Stimulated activated CD4-positive, alpha-beta T cell treated with anti-CD3 and anti-CD28 coated beads, TNF-alpha, amount 100 ng/mL, for 24 hours (primary cell): ENCODE results near the gene PRR13.
A peak's percentile ranks its signal among the peaks of the same experiment; 100 is the strongest.
"Not testable (repeated sequence)": the region's sequence is repeated elsewhere in the genome, so short reads cannot be mapped to it uniquely, and the experiment has no call there.

ENCODE experiments used
- DNase-seq, 3 experiments: peaks; one replicate each; pipeline ENCODE4 v3.0.0-alpha.2; 2020; ENCODE audit warnings: low read depth in 3 of 3

PRR13 gene

GRCh38 chr12:53441040-53441833 is at the start of gene PRR13:
PRR13 (plus strand) TSS chr12:53441734; CDS start chr12:53442715, 981 bp downstream.
- DNase-seq = peak; percentile 97 to 99 (median 98)

- DNase-seq = no peak
Observed at GRCh38 chr12:53399896-53400295, 41.6 kb upstream of the PRR13 start.

DNA sequence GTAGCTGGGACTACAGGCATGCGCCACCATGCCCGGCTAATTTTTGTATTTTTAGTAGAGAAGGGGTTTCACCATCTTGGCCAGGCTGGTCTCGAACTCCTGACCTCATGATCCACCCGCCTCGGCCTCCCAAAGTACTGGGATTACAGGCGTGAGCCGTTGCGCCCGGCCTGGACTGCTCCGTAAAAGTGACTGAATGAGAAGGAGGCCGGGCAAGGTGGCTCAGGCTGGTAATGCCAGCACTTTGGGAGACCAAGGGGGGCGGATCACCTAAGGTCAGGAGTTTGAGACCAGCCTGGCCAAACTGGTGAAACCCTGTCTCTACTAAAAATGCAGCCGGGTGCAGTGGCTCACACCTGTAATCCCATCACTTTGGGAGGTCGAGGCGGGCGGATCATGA is 39.2 kb upstream of the PRR13 start:
- DNase-seq = not testable (repeated sequence)

- no peak for DNase-seq
Observed at GRCh38 chr12:53402871-53403270, 38.7 kb upstream of the PRR13 start.

DNA sequence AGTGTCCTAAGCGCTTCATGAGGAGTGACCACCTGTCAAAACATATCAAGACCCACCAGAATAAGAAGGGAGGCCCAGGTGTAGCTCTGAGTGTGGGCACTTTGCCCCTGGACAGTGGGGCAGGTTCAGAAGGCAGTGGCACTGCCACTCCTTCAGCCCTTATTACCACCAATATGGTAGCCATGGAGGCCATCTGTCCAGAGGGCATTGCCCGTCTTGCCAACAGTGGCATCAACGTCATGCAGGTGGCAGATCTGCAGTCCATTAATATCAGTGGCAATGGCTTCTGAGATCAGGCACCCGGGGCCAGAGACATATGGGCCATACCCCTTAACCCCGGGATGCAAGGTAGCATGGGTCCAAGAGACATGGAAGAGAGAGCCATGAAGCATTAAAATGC is 30.6 kb upstream of the PRR13 start:
- no peak for DNase-seq

GRCh38 chr12:53413485-53414204 is 27.9 kb upstream of the PRR13 start:
- DNase-seq = no peak

DNA sequence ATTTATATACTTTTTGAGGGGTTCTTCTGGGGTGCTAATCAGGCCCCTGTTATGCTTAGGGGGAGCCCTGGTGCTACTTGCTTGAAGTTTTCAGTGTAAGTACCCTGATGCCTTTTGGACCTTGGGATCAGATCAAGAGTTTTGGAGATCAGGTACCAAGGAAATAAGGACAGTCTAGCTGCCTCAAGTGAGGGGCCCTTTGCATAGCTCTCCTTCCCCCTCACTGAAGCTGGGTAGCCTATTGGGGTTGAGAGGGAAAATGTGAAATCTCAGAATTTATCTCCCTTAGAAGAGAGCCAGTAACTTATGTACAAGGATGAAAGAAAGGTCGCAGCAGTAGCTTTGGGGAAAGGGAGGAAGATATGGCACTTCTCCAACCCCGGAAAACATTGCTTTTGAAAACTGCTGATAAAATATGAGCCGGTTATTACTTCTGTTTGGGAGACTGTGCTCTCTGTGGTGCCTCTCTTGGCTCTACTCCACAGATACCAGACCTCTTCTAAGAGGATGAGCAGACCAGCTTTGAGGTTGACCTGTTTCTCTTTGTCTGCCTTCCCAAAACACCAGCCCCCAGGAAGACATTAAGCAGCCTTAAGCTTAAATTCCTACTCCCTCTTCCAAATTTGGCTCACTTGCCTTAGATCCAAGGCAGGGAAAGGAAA is 26.6 kb upstream of the PRR13 start:
- no peak for DNase-seq

- not testable (repeated sequence) for DNase-seq
Observed at GRCh38 chr12:53415752-53416389, 25.7 kb upstream of the PRR13 start.

DNA sequence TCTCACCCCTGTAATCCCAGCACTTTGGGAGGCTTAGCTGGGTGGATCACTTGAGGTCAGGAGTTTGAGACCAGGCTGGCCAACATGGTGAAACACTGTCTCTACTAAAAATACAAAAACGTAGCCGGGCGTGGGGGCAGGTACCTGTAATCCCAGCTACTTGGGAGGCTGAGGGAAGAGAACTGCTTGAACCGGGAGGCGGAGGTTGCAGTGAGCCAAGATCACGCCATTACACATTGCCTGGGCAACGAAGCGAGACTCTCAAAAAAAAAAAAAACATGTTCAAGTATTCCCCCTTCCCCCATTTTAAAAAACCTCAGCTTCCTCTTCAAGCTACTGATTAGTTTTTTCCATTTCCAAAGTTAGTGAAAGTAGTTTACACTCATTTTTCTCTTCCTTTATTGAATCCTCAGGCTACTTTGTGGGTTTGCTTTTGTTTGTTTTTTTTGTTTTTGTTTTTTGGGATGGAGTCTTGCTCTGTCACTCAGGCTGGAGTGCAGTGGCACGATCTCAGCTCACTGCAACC is 24.2 kb upstream of the PRR13 start:
- DNase-seq = not testable (repeated sequence)

DNA sequence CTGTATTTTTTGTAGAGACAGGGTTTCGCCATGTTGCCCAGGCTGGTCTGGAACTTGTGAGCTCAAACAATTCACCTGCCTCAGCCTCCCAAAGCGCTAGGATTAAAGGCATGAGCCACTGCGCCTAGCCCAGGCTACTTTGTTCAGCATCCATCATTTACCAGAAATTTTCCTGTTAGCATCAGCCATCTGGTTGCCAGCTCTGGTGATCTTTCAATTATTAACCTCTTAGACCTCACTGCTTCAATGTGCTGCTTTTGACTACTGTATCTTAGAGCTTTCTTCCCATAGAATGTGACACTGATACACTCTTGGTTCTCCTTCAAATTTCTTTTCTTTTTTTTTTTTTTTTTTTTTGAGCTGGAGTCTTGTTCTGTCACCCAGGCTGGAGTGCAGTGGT is 23.3 kb upstream of the PRR13 start:
- DNase-seq = no peak

GRCh38 chr12:53419756-53420155 is 21.8 kb upstream of the PRR13 start:
- DNase-seq = no peak

GRCh38 chr12:53422247-53422646 is 19.3 kb upstream of the PRR13 start:
- not testable (repeated sequence) for DNase-seq

- no peak for DNase-seq
Observed at GRCh38 chr12:53423597-53423996, 17.9 kb upstream of the PRR13 start, which contains the start of gene AMHR2. AMHR2 (plus strand) TSS chr12:53423855; CDS start chr12:53423935, 80 bp downstream.

DNA sequence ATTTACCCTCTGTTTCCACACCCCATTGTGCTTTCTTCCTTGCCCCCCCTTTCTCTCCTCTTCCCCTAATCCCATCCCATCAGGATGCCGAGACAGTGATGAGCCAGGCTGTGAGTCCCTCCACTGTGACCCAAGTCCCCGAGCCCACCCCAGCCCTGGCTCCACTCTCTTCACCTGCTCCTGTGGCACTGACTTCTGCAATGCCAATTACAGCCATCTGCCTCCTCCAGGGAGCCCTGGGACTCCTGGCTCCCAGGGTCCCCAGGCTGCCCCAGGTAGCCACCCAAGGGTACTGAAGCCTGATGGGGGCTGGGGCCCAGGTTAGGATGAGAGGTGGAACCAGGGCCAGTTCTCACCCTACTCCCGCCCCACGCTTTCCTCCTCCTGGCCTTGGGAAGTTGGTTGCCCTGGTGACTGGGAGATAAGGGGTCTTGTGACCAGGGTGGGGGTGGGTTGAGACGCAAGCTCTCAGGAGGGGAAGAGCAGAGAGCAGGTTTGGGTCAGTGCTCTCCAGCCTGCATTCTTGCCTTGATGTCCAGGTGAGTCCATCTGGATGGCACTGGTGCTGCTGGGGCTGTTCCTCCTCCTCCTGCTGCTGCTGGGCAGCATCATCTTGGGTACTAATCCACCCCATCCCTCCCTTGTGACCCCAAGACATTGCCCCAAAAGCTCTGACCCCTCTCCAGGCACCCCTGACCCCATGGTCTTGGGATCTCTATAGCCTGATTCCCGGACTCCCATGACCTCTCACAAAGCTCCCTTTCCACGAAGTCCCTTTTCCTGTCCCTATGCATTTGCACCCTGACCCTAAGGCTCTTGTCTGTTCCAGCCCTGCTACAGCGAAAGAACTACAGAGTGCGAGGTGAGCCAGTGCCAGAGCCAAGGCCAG is 16.7 kb upstream of the PRR13 start:
- DNase-seq = no peak

DNA sequence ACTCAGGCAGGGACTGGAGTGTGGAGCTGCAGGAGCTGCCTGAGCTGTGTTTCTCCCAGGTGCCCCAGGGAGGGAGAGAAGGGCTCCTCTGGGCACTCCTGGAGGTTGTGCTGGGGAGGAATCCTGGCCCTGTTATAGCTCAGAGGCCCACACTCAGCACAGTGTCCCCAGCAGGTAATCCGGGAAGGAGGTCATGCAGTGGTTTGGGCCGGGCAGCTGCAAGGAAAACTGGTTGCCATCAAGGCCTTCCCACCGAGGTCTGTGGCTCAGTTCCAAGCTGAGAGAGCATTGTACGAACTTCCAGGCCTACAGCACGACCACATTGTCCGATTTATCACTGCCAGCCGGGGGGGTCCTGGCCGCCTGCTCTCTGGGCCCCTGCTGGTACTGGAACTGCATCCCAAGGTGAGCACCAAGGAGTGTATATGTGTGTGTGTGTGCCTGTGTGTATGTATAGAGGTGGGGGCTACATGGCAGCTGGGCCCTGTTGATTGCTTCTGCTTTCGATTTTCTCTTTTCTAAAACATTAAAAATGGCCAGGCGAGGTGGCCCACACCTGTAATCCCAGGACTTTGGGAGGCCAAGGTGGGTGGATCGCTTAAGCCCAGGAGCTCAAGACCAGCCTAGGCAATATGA is 15.9 kb upstream of the PRR13 start:
- no peak for DNase-seq

DNA sequence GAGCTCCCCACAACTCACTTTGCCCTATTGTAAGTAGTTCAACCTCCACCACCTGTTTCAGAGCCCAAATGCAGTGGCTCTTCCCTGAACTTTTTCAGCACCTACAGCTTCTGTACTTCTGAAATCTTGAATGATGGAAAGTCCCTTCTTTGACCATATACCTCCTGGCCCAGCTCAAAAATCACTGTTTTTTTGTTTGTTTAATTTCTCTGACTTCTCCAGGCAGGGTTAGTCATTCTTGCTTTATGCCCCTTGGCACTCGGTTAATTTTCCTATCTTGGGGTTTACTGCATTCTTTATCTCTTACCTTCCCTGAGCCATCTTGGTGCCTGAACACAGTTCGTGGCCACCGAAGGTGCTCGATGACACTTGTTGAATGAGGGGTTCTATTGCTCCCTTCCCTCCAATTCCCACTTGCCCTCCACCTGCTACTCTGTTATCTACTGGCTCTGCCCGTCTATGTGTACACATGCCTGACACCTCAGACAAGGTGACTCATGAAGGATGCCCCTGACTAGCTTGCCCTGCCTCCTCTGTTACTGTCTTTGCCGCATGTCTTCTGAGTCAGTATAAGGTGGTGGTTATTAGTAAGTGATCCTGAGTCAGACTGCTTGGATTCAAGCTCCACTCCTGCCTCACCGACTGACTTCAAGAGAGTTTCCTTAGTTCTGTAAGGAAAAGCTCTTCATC is 13.5 kb upstream of the PRR13 start:
- DNase-seq = peak in 2 of 3 experiments; percentile 21 to 28

GRCh38 chr12:53428741-53429140 is 12.8 kb upstream of the PRR13 start:
- DNase-seq = no peak

DNA sequence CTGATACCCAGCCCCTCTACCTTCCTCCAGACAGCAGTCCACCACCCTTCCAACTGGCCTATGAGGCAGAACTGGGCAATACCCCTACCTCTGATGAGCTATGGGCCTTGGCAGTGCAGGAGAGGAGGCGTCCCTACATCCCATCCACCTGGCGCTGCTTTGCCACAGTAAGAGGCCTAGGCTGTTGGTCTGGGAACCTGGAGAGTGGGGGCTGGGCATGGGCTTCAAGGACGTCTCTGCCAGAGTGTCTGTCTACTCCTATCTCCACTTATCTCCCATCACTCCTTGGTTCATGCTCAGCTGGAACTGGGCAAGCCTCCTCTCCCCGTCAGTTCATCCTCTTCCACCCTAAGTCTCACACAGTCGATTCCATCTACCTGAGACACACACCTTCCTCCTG is 11.4 kb upstream of the PRR13 start:
- no peak for DNase-seq

- no peak for DNase-seq
Observed at GRCh38 chr12:53431187-53431586, 10.3 kb upstream of the PRR13 start.

- DNase-seq = not testable (repeated sequence)
Observed at GRCh38 chr12:53435326-53435725, 6.2 kb upstream of the PRR13 start.
